Measurements from ENCODE around the gene MESP2.

- no peak for TF ChIP-seq CTCF (conservative IDR thresholded peaks at IDR 0.05; ENCODE audit: low read depth, low read length)
- no peak for TF ChIP-seq EZH2 (IDR thresholded peaks at IDR 0.05; ENCODE audit: borderline replicate concordance, low read depth, low read length, poor library complexity, severe bottlenecking)
These were observed 26.2 kb downstream of the MESP2 start for GRCh38 chr15:89802231-89802928.

Data from A673 (cell line).